ENCODE measurements around the gene TPD52L1.

- TF ChIP-seq EP300 (IDR thresholded peaks at IDR 0.05) (no peak), POLR2AphosphoS5 (IDR thresholded peaks at IDR 0.05) (no peak)
- TF ChIP-seq, protein P1, sequence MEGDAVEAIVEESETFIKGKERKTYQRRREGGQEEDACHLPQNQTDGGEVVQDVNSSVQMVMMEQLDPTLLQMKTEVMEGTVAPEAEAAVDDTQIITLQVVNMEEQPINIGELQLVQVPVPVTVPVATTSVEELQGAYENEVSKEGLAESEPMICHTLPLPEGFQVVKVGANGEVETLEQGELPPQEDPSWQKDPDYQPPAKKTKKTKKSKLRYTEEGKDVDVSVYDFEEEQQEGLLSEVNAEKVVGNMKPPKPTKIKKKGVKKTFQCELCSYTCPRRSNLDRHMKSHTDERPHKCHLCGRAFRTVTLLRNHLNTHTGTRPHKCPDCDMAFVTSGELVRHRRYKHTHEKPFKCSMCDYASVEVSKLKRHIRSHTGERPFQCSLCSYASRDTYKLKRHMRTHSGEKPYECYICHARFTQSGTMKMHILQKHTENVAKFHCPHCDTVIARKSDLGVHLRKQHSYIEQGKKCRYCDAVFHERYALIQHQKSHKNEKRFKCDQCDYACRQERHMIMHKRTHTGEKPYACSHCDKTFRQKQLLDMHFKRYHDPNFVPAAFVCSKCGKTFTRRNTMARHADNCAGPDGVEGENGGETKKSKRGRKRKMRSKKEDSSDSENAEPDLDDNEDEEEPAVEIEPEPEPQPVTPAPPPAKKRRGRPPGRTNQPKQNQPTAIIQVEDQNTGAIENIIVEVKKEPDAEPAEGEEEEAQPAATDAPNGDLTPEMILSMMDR (IDR thresholded peaks at IDR 0.05): no peak
These were observed 52.8 kb downstream of the TPD52L1 start for GRCh38 chr6:125206389-125206788.
